Breast epithelium (tissue), 3 donors: ENCODE data around the gene OR1F1.

ENCODE experiments used
- POLR2A ChIP-seq: fragments of 450-650 bp; IDR thresholded peaks from one replicate; pipeline ENCODE4 v1.6.1; 2016; ENCODE audit warnings: antibody characterized with exemption, mild to moderate bottlenecking, moderate library complexity
- TF ChIP-seq, protein P1 (sequence below), 3 donors: fragments of 450-650 bp; IDR thresholded peaks; one replicate each; pipeline ENCODE4 v1.5.1; 2016 to 2017; ENCODE audit warnings: antibody characterized with exemption in 3 of 3, mild to moderate bottlenecking in 3 of 3, moderate library complexity in 3 of 3

DNA sequence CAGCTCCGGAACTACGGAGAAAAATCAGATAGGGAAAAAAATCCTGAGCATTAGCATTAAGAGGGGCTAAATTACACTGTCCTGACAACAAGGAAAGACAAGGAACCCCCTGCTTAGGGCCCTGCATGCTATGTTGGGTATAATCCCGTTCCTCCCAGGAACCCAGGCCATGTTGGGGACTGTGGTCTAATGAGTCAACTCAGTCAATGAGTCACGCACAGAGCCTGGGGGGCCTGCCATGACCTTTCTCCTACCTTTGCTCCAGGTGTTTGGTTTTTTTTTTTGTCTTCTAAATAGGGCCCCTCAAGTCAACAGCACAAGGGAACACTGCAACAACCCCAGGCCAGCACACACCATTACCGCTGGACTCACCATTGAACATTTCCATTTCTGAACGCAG is 55.9 kb downstream of the OR1F1 start:
- TF ChIP-seq, protein P1, sequence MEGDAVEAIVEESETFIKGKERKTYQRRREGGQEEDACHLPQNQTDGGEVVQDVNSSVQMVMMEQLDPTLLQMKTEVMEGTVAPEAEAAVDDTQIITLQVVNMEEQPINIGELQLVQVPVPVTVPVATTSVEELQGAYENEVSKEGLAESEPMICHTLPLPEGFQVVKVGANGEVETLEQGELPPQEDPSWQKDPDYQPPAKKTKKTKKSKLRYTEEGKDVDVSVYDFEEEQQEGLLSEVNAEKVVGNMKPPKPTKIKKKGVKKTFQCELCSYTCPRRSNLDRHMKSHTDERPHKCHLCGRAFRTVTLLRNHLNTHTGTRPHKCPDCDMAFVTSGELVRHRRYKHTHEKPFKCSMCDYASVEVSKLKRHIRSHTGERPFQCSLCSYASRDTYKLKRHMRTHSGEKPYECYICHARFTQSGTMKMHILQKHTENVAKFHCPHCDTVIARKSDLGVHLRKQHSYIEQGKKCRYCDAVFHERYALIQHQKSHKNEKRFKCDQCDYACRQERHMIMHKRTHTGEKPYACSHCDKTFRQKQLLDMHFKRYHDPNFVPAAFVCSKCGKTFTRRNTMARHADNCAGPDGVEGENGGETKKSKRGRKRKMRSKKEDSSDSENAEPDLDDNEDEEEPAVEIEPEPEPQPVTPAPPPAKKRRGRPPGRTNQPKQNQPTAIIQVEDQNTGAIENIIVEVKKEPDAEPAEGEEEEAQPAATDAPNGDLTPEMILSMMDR (IDR thresholded peaks at IDR 0.05): no peak
- TF ChIP-seq POLR2A: no peak
